Activated CD4-positive, alpha-beta T cell treated with anti-CD3 and anti-CD28 coated beads for 48 hours (primary cell): ENCODE results near the gene TXNDC8.
"Not testable (repeated sequence)": the region's sequence is repeated elsewhere in the genome, so short reads cannot be mapped to it uniquely, and the experiment has no call there.

Experiments used
- DNase-seq: peaks from one replicate; pipeline ENCODE4 v3.0.0-alpha.2; 2020

TXNDC8 gene

GRCh38 chr9:110323818-110324217, 13.8 kb downstream of the TXNDC8 start:
- DNase-seq, result no peak

GRCh38 chr9:110320651-110321445, 16.8 kb downstream of the TXNDC8 start:
- DNase-seq, result no peak

- DNase-seq, result no peak
These were observed 17.7 kb downstream of the TXNDC8 start for GRCh38 chr9:110319781-110320492.

- DNase-seq, result no peak
These were observed 19.8 kb downstream of the TXNDC8 start for GRCh38 chr9:110317911-110318310.

- DNase-seq, result no peak
These were observed 21.2 kb downstream of the TXNDC8 start for GRCh38 chr9:110316261-110317075.

- DNase-seq, result not testable (repeated sequence)
These were observed 25.7 kb downstream of the TXNDC8 start for GRCh38 chr9:110311978-110312377.

GRCh38 chr9:110309681-110310080, 28.0 kb downstream of the TXNDC8 start:
- DNase-seq, result no peak

GRCh38 chr9:110308633-110309038, 29.0 kb downstream of the TXNDC8 start:
- DNase-seq, result no peak

- no peak for DNase-seq
These were observed 30.5 kb downstream of the TXNDC8 start for GRCh38 chr9:110307191-110307590.

- DNase-seq, result no peak
These were observed 34.5 kb downstream of the TXNDC8 start for GRCh38 chr9:110303133-110303532.

- no peak for DNase-seq
These were observed 39.5 kb downstream of the TXNDC8 start for GRCh38 chr9:110298043-110298605.

GRCh38 chr9:110293248-110293647, 44.4 kb downstream of the TXNDC8 start:
- DNase-seq, result no peak

- no peak for DNase-seq
These were observed 45.6 kb downstream of the TXNDC8 start for GRCh38 chr9:110291921-110292557.

- DNase-seq, result no peak
These were observed 47.7 kb downstream of the TXNDC8 start for GRCh38 chr9:110290001-110290400.

GRCh38 chr9:110288503-110288902, 49.2 kb downstream of the TXNDC8 start:
- DNase-seq, result no peak

GRCh38 chr9:110287289-110287680, 50.4 kb downstream of the TXNDC8 start:
- no peak for DNase-seq

- DNase-seq, result no peak
These were observed 53.3 kb downstream of the TXNDC8 start for GRCh38 chr9:110284211-110284844.

- DNase-seq, result no peak
These were observed 53.9 kb downstream of the TXNDC8 start for GRCh38 chr9:110283751-110284150.

- no peak for DNase-seq
These were observed 55.0 kb downstream of the TXNDC8 start for GRCh38 chr9:110282739-110283081.

GRCh38 chr9:110282018-110282738, 55.5 kb downstream of the TXNDC8 start:
- DNase-seq, result no peak

- DNase-seq, result no peak
These were observed 59.5 kb downstream of the TXNDC8 start for GRCh38 chr9:110278080-110278707.
